Fibroblast of skin of back (primary cell): ENCODE results near the gene HK2. TPM values are rescaled to one million over a fixed set of nuclear protein-coding genes. Genes with fewer than 3 reads are reported as not detected.
"Not testable (repeated sequence)": the region's sequence is repeated elsewhere in the genome, so short reads cannot be mapped to it uniquely, and the experiment has no call there.

Experiments
- DNase-seq: peaks from one replicate; pipeline ENCODE4 v3.0.0-alpha.2; 2013
- polyA plus RNA-seq, 2 experiments: library from polyadenylated mRNA; unstranded; fragments of 120-200 nt; gene quantifications; one replicate each; pipeline ENCODE4 v1.2.1, GENCODE V29; 2013; ENCODE audit not compliant: insufficient read length in 2 of 2

HK2 gene
- 72.0 TPM for polyA plus RNA-seq (2013, experiment 1 of 2; ENCODE audit: insufficient read length)
- 106 TPM for polyA plus RNA-seq (2013, experiment 2 of 2; ENCODE audit: insufficient read length)

- DNase-seq: peak; percentile 94
Measured at GRCh38 chr2:74833418-74834233, at the start of gene HK2. Gene HK2 (plus strand): TSS chr2:74834127. CDS start chr2:74834581, 454 bp downstream.

- DNase-seq: no peak
Measured at GRCh38 chr2:74789271-74789670, 44.7 kb upstream of the HK2 start.

GRCh38 chr2:74792282-74792681 is 41.6 kb upstream of the HK2 start:
- no peak for DNase-seq

- not testable (repeated sequence) for DNase-seq
Measured at GRCh38 chr2:74794878-74795277, 39.0 kb upstream of the HK2 start.

- DNase-seq: no peak
Measured at GRCh38 chr2:74806355-74806839, 27.5 kb upstream of the HK2 start.

GRCh38 chr2:74806920-74807319 is 27.0 kb upstream of the HK2 start:
- DNase-seq: no peak

- DNase-seq: no peak
Measured at GRCh38 chr2:74812787-74813590, 20.9 kb upstream of the HK2 start.

GRCh38 chr2:74814102-74814501 is 19.8 kb upstream of the HK2 start:
- DNase-seq: no peak

- DNase-seq: peak; percentile 30
Measured at GRCh38 chr2:74815941-74816340, 18.0 kb upstream of the HK2 start.

- no peak for DNase-seq
Measured at GRCh38 chr2:74816540-74817303, 17.2 kb upstream of the HK2 start.

- no peak for DNase-seq
Measured at GRCh38 chr2:74817304-74817675, 16.6 kb upstream of the HK2 start.

GRCh38 chr2:74819702-74820101 is 14.2 kb upstream of the HK2 start:
- no peak for DNase-seq

- DNase-seq: no peak
Measured at GRCh38 chr2:74821177-74822126, 12.5 kb upstream of the HK2 start.

GRCh38 chr2:74822771-74823566 is 11.0 kb upstream of the HK2 start:
- DNase-seq: no peak

- no peak for DNase-seq
Measured at GRCh38 chr2:74824679-74825078, 9.2 kb upstream of the HK2 start.

GRCh38 chr2:74828543-74828942 is 5.4 kb upstream of the HK2 start:
- no peak for DNase-seq

- peak; percentile 82 for DNase-seq
Measured at GRCh38 chr2:74831693-74832530, 2.0 kb upstream of the HK2 start.

- not testable (repeated sequence) for DNase-seq
Measured at GRCh38 chr2:74834234-74834791, 386 bp downstream of the HK2 start.
